Central memory CD8-positive, alpha-beta T cell (primary cell): Measurements from ENCODE around the gene DBH.

Experiments
- ATAC-seq: fragments of 150-1000 bp; cut with Tn5 transposase; replicated peaks from 2 replicates; pipeline ENCODE4 v1.10.0; 2022; ENCODE audit warnings: mild to moderate bottlenecking, moderate FRiP score, moderate number of reproducible peaks; ENCODE audit not compliant: poor library complexity, severe bottlenecking; ENCODE audit errors: extremely low read depth
- DNase-seq, 2 donors: peaks; one replicate each; pipeline ENCODE4 v3.0.0; 2021; ENCODE audit warnings: low spot score in 2 of 2
- H3K27ac Mint-ChIP-seq: one replicate; pipeline ENCODE4 v1.8.0; 2022; ENCODE audit warnings: low read depth, mild to moderate bottlenecking, moderate library complexity, mixed read lengths
- H3K27me3 Mint-ChIP-seq: one replicate; pipeline ENCODE4 v1.8.0; 2022; ENCODE audit warnings: mixed read lengths
- H3K36me3 Mint-ChIP-seq: one replicate; pipeline ENCODE4 v1.8.0; 2022; ENCODE audit warnings: mild to moderate bottlenecking, moderate library complexity, mixed read lengths; ENCODE audit not compliant: insufficient read depth
- H3K4me1 Mint-ChIP-seq: one replicate; pipeline ENCODE4 v1.8.0; 2022; ENCODE audit warnings: mixed read lengths
- H3K4me3 Mint-ChIP-seq: one replicate; pipeline ENCODE4 v1.8.0; 2022; ENCODE audit warnings: mild to moderate bottlenecking, moderate library complexity, mixed read lengths
- H3K9me3 Mint-ChIP-seq: one replicate; pipeline ENCODE4 v1.8.0; 2022; ENCODE audit warnings: mixed read lengths

Gene DBH

GRCh38 chr9:133597316-133597957 is 38.7 kb upstream of the DBH start:
- Mint-ChIP-seq H3K4me3 (no peak overlapping the region), H3K27ac (no peak overlapping the region), H3K36me3 (no peaks in the 10 kb centered on the region), H3K4me1 (no peaks in the 10 kb centered on the region), H3K9me3 (peaks cover 8% of the 10 kb centered on the region), H3K27me3 (peaks cover 22% of the 10 kb centered on the region)
- no peak for DNase-seq
- no peak for ATAC-seq

- Mint-ChIP-seq H3K36me3 (no peaks in the 10 kb centered on the region), H3K27me3 (peaks cover 17% of the 10 kb centered on the region), H3K4me3 (no peak overlapping the region), H3K4me1 (no peaks in the 10 kb centered on the region), H3K9me3 (peaks cover 8% of the 10 kb centered on the region), H3K27ac (no peak overlapping the region)
- DNase-seq, result no peak
- no peak for ATAC-seq
Measured at GRCh38 chr9:133598978-133599377, 37.2 kb upstream of the DBH start.

GRCh38 chr9:133599470-133600173 is 36.5 kb upstream of the DBH start:
- Mint-ChIP-seq H3K27me3 (peaks cover 17% of the 10 kb centered on the region), H3K27ac (no peak overlapping the region), H3K9me3 (peaks cover 8% of the 10 kb centered on the region), H3K4me1 (peaks cover 2% of the 10 kb centered on the region), H3K4me3 (no peak overlapping the region), H3K36me3 (no peaks in the 10 kb centered on the region)
- no peak for DNase-seq
- no peak for ATAC-seq

- Mint-ChIP-seq H3K4me3 (no peak overlapping the region), H3K27me3 (peaks cover 25% of the 10 kb centered on the region), H3K4me1 (peaks cover 5% of the 10 kb centered on the region), H3K36me3 (no peaks in the 10 kb centered on the region), H3K9me3 (peaks cover 8% of the 10 kb centered on the region), H3K27ac (no peak overlapping the region)
- DNase-seq (no peak), ATAC-seq (no peak)
Measured at GRCh38 chr9:133600739-133601138, 35.4 kb upstream of the DBH start.

GRCh38 chr9:133601746-133602145 is 34.4 kb upstream of the DBH start:
- Mint-ChIP-seq H3K4me3 (no peak overlapping the region), H3K27ac (no peak overlapping the region), H3K4me1 (peaks cover 5% of the 10 kb centered on the region), H3K9me3 (peaks cover 8% of the 10 kb centered on the region), H3K36me3 (no peaks in the 10 kb centered on the region), H3K27me3 (peaks cover 35% of the 10 kb centered on the region)
- DNase-seq (no peak), ATAC-seq (no peak)

GRCh38 chr9:133602277-133602676 is 33.9 kb upstream of the DBH start:
- peaks cover 2% of the 10 kb centered on the region for H3K9me3 Mint-ChIP-seq
- H3K36me3 Mint-ChIP-seq, result no peaks in the 10 kb centered on the region
- H3K4me1 Mint-ChIP-seq, result peaks cover 5% of the 10 kb centered on the region
- H3K27me3 Mint-ChIP-seq, result peaks cover 41% of the 10 kb centered on the region
- DNase-seq (no peak), ATAC-seq (no peak)
- H3K4me3 Mint-ChIP-seq, result no peak overlapping the region
- H3K27ac Mint-ChIP-seq, result no peak overlapping the region

GRCh38 chr9:133603135-133603927 is 32.8 kb upstream of the DBH start:
- no peak overlapping the region for H3K4me3 Mint-ChIP-seq
- no peaks in the 10 kb centered on the region for H3K36me3 Mint-ChIP-seq
- H3K4me1 Mint-ChIP-seq, result peaks cover 5% of the 10 kb centered on the region
- H3K9me3 Mint-ChIP-seq, result no peaks in the 10 kb centered on the region
- H3K27ac Mint-ChIP-seq, result no peak overlapping the region
- no peak for ATAC-seq
- DNase-seq, result no peak
- H3K27me3 Mint-ChIP-seq, result peaks cover 51% of the 10 kb centered on the region

- no peaks in the 10 kb centered on the region for H3K9me3 Mint-ChIP-seq
- DNase-seq, result peak in 1 of 2 donors; percentile 27
- peak; percentile 46 for ATAC-seq
- H3K4me3 Mint-ChIP-seq, result no peak overlapping the region
- H3K27me3 Mint-ChIP-seq, result peaks cover 55% of the 10 kb centered on the region
- no peak overlapping the region for H3K27ac Mint-ChIP-seq
- no peaks in the 10 kb centered on the region for H3K36me3 Mint-ChIP-seq
- H3K4me1 Mint-ChIP-seq, result peaks cover 5% of the 10 kb centered on the region
Measured at GRCh38 chr9:133604214-133604613, 31.9 kb upstream of the DBH start.

GRCh38 chr9:133604856-133605255 is 31.3 kb upstream of the DBH start:
- no peaks in the 10 kb centered on the region for H3K9me3 Mint-ChIP-seq
- no peak for DNase-seq
- H3K4me3 Mint-ChIP-seq, result no peak overlapping the region
- ATAC-seq, result no peak
- H3K36me3 Mint-ChIP-seq, result no peaks in the 10 kb centered on the region
- H3K27me3 Mint-ChIP-seq, result peaks cover 60% of the 10 kb centered on the region
- H3K27ac Mint-ChIP-seq, result no peak overlapping the region
- peaks cover 5% of the 10 kb centered on the region for H3K4me1 Mint-ChIP-seq

- Mint-ChIP-seq H3K36me3 (no peaks in the 10 kb centered on the region), H3K27me3 (peaks cover 66% of the 10 kb centered on the region), H3K27ac (no peak overlapping the region), H3K4me1 (peaks cover 5% of the 10 kb centered on the region), H3K9me3 (no peaks in the 10 kb centered on the region), H3K4me3 (no peak overlapping the region)
- ATAC-seq (no peak), DNase-seq (no peak)
Measured at GRCh38 chr9:133605446-133605845, 30.7 kb upstream of the DBH start.

- Mint-ChIP-seq H3K9me3 (no peaks in the 10 kb centered on the region), H3K27ac (no peak overlapping the region), H3K36me3 (no peaks in the 10 kb centered on the region), H3K4me1 (peaks cover 5% of the 10 kb centered on the region), H3K4me3 (no peak overlapping the region), H3K27me3 (peaks cover 72% of the 10 kb centered on the region)
- ATAC-seq, result no peak
- DNase-seq, result no peak
Measured at GRCh38 chr9:133605856-133606707, 30.1 kb upstream of the DBH start.

- Mint-ChIP-seq H3K9me3 (no peaks in the 10 kb centered on the region), H3K4me3 (no peak overlapping the region), H3K36me3 (no peaks in the 10 kb centered on the region), H3K4me1 (peaks cover 5% of the 10 kb centered on the region), H3K27me3 (peaks cover 78% of the 10 kb centered on the region), H3K27ac (no peak overlapping the region)
- DNase-seq (no peak), ATAC-seq (no peak)
Measured at GRCh38 chr9:133606708-133607025, 29.5 kb upstream of the DBH start.
